ENCODE results near the gene MAIP1. TPM values are rescaled to one million over a fixed set of nuclear protein-coding genes. Genes with fewer than 3 reads are reported as not detected.

The MAIP1 gene
- total RNA-seq, 1 experiment from 2014 or later: 24.1 TPM

- peak; percentile 82 for DNase-seq (ENCODE audit: unreplicated experiment)
These were observed 24.6 kb downstream of the MAIP1 start for GRCh38 chr2:199979832-199980628.

GRCh38 chr2:199982126-199982843, 26.9 kb downstream of the MAIP1 start:
- DNase-seq (ENCODE audit: unreplicated experiment): no peak
- Mint-ChIP-seq H3K36me3 (ENCODE audit: insufficient read depth, unreplicated experiment) (peaks cover 7% of the 10 kb centered on the region), H3K9me3 (ENCODE audit: unreplicated experiment) (no peaks in the 10 kb centered on the region), H3K4me3 (ENCODE audit: unreplicated experiment) (no peak overlapping the region), H3K27me3 (ENCODE audit: insufficient read depth, unreplicated experiment) (no peaks in the 10 kb centered on the region), H3K27ac (ENCODE audit: low read depth, unreplicated experiment) (no peak overlapping the region), H3K4me1 (ENCODE audit: insufficient read depth, unreplicated experiment) (peaks cover 23% of the 10 kb centered on the region)
- POLR2A ChIA-PET: no interaction called here
- CTCF ChIA-PET: interaction anchor here (0.6 to 1.8 kb wide), 5 partner anchors 31 to 521 kb away, joined by 3 to 16 read pairs (median 3); no protein-coding TSS in a partner anchor
- no TSS peak for BruUV-seq (replicated peaks)
- TF ChIP-seq, protein P1, sequence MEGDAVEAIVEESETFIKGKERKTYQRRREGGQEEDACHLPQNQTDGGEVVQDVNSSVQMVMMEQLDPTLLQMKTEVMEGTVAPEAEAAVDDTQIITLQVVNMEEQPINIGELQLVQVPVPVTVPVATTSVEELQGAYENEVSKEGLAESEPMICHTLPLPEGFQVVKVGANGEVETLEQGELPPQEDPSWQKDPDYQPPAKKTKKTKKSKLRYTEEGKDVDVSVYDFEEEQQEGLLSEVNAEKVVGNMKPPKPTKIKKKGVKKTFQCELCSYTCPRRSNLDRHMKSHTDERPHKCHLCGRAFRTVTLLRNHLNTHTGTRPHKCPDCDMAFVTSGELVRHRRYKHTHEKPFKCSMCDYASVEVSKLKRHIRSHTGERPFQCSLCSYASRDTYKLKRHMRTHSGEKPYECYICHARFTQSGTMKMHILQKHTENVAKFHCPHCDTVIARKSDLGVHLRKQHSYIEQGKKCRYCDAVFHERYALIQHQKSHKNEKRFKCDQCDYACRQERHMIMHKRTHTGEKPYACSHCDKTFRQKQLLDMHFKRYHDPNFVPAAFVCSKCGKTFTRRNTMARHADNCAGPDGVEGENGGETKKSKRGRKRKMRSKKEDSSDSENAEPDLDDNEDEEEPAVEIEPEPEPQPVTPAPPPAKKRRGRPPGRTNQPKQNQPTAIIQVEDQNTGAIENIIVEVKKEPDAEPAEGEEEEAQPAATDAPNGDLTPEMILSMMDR (IDR thresholded peaks at IDR 0.05; ENCODE audit: unreplicated experiment): no peak
- intact Hi-C loops (cut with micrococcal nuclease): no loop called here

More at GRCh38 chr2:199979832-199980628, 24.6 kb downstream of the MAIP1 start:
- no peak overlapping the region for H3K4me3 Mint-ChIP-seq (ENCODE audit: unreplicated experiment)
- ChIA-PET CTCF (interaction anchor here (0.6 to 12.4 kb wide), 36 partner anchors 16 to 722 kb away, joined by 3 to 239 read pairs (median 3); partner anchors contain the start of gene KCTD18), POLR2A (interaction anchor here (0.9 to 2.0 kb wide), 4 partner anchors 10 to 503 kb away, joined by 3 to 11 read pairs (median 8); partner anchors contain the start of gene SPATS2L)
- BruUV-seq (replicated peaks): no TSS peak
- H3K27me3 Mint-ChIP-seq (ENCODE audit: insufficient read depth, unreplicated experiment): no peaks in the 10 kb centered on the region
- peaks cover 7% of the 10 kb centered on the region for H3K36me3 Mint-ChIP-seq (ENCODE audit: insufficient read depth, unreplicated experiment)
- H3K4me1 Mint-ChIP-seq (ENCODE audit: insufficient read depth, unreplicated experiment): peaks cover 29% of the 10 kb centered on the region
- H3K27ac Mint-ChIP-seq (ENCODE audit: low read depth, unreplicated experiment): peak overlapping the region; percentile 59
- peaks cover 5% of the 10 kb centered on the region for H3K9me3 Mint-ChIP-seq (ENCODE audit: unreplicated experiment)
- intact Hi-C loops (cut with micrococcal nuclease): loop anchor here (1.0 kb wide), 4 partner anchors 328 to 723 kb away; no protein-coding TSS in a partner anchor
- TF ChIP-seq, protein P1 (IDR thresholded peaks at IDR 0.05; ENCODE audit: unreplicated experiment): peak; percentile 78

GRCh38 chr2:199983534-199983933, 28.2 kb downstream of the MAIP1 start:
- Mint-ChIP-seq H3K9me3 (ENCODE audit: unreplicated experiment) (no peaks in the 10 kb centered on the region), H3K27ac (ENCODE audit: low read depth, unreplicated experiment) (no peak overlapping the region), H3K4me3 (ENCODE audit: unreplicated experiment) (no peak overlapping the region), H3K36me3 (ENCODE audit: insufficient read depth, unreplicated experiment) (peaks cover 7% of the 10 kb centered on the region), H3K27me3 (ENCODE audit: insufficient read depth, unreplicated experiment) (no peaks in the 10 kb centered on the region), H3K4me1 (ENCODE audit: insufficient read depth, unreplicated experiment) (peaks cover 12% of the 10 kb centered on the region)
- BruUV-seq (replicated peaks): no TSS peak
- ChIA-PET POLR2A (no interaction called here), CTCF (interaction anchor here (0.5 to 3.1 kb wide), 6 partner anchors 306 to 730 kb away, joined by 3 to 28 read pairs (median 4); no protein-coding TSS in a partner anchor)
- TF ChIP-seq, protein P1 (IDR thresholded peaks at IDR 0.05; ENCODE audit: unreplicated experiment): no peak
- intact Hi-C loops (cut with micrococcal nuclease): no loop called here
- DNase-seq (ENCODE audit: unreplicated experiment): no peak

- Mint-ChIP-seq H3K36me3 (ENCODE audit: insufficient read depth, unreplicated experiment) (peaks cover 7% of the 10 kb centered on the region), H3K4me1 (ENCODE audit: insufficient read depth, unreplicated experiment) (peaks cover 12% of the 10 kb centered on the region), H3K4me3 (ENCODE audit: unreplicated experiment) (no peak overlapping the region), H3K9me3 (ENCODE audit: unreplicated experiment) (no peaks in the 10 kb centered on the region), H3K27me3 (ENCODE audit: insufficient read depth, unreplicated experiment) (no peaks in the 10 kb centered on the region), H3K27ac (ENCODE audit: low read depth, unreplicated experiment) (no peak overlapping the region)
- BruUV-seq (replicated peaks): no TSS peak
- ChIA-PET POLR2A (interaction anchor here (0.6 to 1.6 kb wide), 3 partner anchors 316 to 545 kb away, joined by 3 to 4 read pairs (median 3); no protein-coding TSS in a partner anchor), CTCF (interaction anchor here (0.6 to 4.8 kb wide), 16 partner anchors 10 to 729 kb away, joined by 3 to 59 read pairs (median 4); partner anchors contain the start of gene SPATS2L)
- intact Hi-C loops (cut with micrococcal nuclease): no loop called here
- no peak for DNase-seq (ENCODE audit: unreplicated experiment)
- TF ChIP-seq, protein P1 (IDR thresholded peaks at IDR 0.05; ENCODE audit: unreplicated experiment): no peak
These were observed 28.8 kb downstream of the MAIP1 start for GRCh38 chr2:199984159-199984558.
